Measurements from ENCODE around the gene C6orf89.

GRCh38 chr6:36973647-36974046, 87.9 kb downstream of the C6orf89 start:
- TF ChIP-seq GATA2 (IDR thresholded peaks at IDR 0.05; ENCODE audit: low read depth, low read length) (no peak), GATA3 (IDR thresholded peaks at IDR 0.05; ENCODE audit: low read depth, low read length) (no peak)
